22Rv1 (cell line): ENCODE data around the gene ERVH48-1.

Experiments
- ZFX ChIP-seq: fragments of 450-650 bp; IDR thresholded peaks from 2 replicates; pipeline ENCODE4 v1.6.1; 2017; ENCODE audit warnings: antibody characterized with exemption, borderline replicate concordance
- TF ChIP-seq, protein P1 (sequence below): fragments of 450-650 bp; IDR thresholded peaks from 2 replicates; pipeline ENCODE4 v1.5.1; 2017; ENCODE audit warnings: mild to moderate bottlenecking

DNA sequence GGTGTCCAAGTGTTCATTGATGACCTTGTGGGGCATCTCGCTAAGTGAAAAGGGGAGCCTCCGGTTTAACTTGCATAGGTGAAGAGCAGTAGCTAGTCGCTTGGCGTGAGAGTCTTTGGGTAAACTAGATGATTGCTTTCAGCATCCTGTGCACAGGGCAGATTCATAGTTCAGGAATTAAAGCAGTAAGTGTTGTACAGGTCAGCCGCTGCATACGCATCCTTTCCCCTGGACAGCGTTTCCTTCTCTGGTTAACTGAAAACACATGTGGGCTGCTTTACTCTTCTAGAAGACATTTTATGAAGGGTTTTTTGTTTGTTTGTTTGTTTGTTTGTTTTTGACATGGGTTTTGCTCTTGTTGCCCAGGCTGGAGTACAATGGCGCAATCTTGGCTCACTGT, 20.2 kb downstream of the ERVH48-1 start:
- TF ChIP-seq, protein P1, sequence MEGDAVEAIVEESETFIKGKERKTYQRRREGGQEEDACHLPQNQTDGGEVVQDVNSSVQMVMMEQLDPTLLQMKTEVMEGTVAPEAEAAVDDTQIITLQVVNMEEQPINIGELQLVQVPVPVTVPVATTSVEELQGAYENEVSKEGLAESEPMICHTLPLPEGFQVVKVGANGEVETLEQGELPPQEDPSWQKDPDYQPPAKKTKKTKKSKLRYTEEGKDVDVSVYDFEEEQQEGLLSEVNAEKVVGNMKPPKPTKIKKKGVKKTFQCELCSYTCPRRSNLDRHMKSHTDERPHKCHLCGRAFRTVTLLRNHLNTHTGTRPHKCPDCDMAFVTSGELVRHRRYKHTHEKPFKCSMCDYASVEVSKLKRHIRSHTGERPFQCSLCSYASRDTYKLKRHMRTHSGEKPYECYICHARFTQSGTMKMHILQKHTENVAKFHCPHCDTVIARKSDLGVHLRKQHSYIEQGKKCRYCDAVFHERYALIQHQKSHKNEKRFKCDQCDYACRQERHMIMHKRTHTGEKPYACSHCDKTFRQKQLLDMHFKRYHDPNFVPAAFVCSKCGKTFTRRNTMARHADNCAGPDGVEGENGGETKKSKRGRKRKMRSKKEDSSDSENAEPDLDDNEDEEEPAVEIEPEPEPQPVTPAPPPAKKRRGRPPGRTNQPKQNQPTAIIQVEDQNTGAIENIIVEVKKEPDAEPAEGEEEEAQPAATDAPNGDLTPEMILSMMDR: no peak
- TF ChIP-seq ZFX: no peak
